ENCODE results near the gene TIAM1.

GRCh38 chr21:31184876-31185275 is 159.2 kb downstream of the TIAM1 start:
- TF ChIP-seq CTCF (IDR thresholded peaks at IDR 0.05; ENCODE audit: insufficient read depth, low read depth, low read length), result no peak
- no peak for TF ChIP-seq EZH2 (IDR thresholded peaks at IDR 0.05; ENCODE audit: insufficient read depth, low read length)
